HG03439 (cell line): ENCODE measurements around the gene AGMO.

Experiments used
- ATAC-seq: cut with Tn5 transposase; IDR thresholded peaks from one replicate; pipeline ENCODE4 v1.9.1; 2021; ENCODE audit warnings: mild to moderate bottlenecking, moderate library complexity; ENCODE audit not compliant: unreplicated experiment

Gene AGMO

DNA sequence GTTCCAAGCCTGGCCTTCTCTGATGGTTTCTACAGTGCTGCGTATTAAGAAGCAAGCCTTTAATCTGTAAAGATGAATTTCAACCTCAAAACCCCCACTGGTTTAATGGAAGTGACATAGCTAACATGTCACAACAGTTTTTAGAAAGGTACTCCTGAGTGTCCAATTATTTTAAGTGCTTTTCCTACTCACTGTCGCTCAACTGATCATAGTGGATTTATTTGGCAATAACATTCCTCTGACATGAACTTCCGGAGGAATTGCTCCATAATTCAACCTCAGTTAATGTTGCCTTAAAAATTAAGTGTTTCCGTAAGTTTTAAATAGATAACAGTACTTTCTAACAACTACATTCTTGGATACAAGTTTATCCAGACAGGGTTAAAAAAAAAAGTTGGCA lies 57.5 kb downstream of the AGMO start:
- ATAC-seq: no peak

DNA sequence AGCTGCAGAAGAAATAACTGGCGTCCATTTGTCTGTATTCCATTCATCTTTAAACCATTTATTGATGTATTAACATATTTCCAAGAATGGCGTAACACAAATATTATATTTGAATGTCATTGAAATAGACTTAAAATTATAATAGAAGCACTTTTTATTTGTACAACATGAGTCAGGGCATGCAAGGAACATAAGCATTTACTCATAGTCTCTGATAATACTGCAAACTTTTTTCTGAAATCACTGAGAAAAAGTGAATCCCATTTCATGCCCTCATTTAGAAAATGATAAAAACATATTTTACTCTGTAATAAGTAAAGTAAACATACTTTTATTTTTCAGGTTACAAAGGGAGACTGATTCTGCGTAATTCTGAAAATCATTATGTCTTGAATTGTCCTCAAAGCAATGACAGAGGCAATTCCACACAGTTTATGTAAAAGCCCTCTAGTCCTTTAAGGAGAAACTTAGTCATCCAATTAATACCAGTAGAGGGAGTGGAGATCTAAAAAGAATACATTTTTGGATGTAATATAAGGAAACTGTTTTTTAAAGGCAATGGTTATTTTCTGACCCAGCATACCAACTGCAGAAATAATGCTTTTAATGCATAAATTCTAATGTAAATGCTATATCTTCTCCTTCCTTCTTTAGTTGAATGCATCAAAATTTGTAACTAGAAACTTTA lies 58.1 kb downstream of the AGMO start:
- no peak for ATAC-seq

DNA sequence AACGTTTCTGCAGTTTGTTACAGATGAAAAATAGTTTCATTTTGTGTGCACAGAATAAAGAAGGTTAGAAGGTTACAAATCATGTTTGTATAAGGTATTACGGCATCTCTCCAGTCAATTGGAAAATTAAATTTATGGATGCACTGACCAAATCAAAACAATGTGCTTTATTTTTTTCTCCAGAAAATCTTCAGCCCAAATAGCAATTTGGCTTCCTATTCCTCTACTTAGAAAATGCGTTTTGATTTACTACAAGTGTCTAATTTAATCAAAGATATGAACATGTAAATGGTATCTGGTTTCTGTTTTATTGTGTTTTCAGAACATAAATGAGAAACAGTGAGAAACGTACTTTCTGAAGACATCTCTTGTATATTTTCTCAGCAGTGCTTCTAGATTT lies 63.4 kb downstream of the AGMO start:
- no peak for ATAC-seq

DNA sequence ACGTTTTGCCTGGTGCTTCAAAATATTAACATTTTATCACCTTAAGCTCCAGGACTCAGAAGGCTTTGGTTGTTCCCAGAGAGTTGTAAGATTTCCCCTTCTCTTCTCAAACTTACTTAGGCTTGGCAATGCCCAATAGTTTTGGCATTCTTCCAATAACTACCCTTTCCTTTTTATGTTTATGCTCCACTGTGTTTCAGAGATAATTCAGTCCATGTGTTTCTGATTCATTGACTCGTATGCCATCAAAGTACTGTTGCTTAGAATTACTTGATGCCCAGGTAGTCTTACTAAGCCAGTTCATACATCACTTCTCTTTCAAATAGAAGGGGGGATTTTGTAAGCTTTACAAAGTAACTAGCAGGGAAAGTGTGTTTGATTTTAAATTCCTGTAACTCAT lies 66.6 kb downstream of the AGMO start:
- ATAC-seq: no peak

DNA sequence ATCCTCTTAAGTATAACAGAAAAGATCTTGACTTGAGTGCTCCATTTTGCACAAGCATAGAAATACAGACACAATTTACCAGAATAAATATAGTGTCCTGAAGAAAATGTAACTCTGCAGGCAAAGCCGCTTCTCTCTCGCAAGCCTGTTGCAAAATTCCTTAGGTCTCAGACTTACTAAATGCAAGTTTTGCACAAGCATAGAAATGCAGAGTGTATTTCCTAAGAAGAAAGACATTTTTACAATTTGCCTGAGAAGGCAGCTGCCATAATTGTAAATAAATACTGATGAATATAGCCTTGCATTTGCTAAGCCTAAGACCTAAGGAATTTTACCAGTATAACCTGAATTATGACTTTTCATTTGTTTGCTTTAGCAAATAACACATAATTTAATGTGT lies 67.1 kb downstream of the AGMO start:
- ATAC-seq: no peak

DNA sequence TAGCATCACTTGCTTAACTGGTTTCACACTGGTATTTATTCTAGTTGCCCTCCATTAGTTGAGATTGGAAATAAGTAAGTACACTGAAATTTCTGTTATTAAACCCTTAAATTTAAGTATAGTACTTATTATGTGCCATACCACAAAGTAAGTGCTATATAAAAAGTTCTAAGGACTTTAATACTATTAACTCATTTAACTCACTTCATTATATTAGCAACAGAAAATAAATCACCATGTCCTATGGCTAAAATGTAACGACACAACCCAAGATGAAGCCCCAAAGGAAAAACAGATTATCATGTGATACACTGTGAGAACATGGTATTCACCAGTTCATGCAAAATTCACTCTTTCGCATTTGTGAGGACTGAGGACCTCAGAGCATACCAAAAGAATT lies 70.5 kb downstream of the AGMO start:
- ATAC-seq: no peak

DNA sequence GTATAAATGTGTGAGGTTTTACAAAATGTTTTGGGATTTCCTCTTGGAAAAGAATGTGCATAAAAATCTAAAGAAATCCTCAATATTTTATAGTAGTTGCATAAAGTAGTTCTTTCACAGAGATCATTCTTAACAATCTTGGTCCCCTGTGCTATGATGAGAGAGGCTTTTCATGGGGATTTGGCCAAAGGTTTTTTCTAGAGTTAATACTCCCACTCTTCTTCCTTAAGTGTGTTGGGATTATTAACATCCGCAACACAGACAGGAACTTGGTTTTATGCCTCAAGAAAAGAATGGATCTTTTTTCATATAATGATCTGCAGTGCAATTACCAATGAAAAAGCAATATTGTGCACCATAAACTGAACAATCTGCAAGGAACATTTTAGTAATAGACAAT lies 71.5 kb downstream of the AGMO start:
- ATAC-seq: no peak

DNA sequence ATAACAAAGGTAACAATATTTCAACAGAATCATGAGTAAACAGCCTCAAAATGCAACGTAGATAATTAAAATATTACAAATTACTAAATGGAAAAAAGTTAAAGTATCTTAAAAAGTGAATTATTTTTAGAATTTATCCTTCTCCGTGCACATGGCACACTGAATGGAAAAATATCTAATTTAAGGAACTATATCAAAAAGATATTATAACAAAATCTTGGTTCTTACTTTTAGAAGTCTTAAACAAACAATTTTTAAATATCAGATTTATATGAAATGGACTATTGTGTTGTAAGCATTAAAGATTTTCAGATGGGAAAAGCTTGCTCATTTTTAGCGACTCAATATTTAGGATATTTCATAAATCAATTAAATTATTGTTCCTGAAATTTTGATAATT lies 72.0 kb downstream of the AGMO start:
- ATAC-seq: no peak

DNA sequence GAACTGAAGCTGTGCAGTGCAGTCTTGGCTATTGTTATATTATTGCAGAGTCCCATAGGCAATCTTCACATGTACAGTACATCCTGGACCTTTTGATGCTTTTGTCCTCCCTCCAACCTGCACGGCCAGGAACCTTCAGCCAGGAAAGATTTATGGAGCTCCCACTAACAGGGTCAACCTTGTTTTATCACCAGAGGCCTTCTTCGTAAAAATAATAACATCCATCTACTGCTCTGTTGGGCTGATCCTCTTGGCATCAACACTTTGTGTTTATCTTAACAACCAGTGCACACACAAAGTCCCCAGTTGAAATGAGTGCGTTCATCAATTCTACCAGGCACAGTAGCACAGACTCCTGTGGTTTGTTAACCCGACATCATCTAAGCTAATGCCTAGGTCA lies 72.4 kb downstream of the AGMO start:
- no peak for ATAC-seq

DNA sequence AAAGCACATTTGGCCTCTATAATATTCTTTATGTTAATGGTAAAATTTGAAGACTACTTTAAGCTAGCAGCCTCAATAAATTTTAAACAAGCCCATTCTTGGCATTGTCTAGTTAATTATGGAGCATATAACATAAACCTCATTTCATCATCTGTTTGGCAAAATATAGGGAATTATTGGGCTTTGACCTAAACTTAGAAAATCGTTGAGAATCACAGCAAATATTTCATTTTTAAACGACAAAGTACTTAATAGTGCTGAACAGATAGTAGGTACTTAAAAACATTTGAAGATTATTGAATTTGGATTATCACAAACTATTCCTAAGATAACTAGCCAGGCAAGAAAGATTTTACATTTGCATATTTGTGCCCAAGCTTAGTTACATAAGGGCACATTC lies 73.4 kb downstream of the AGMO start:
- no peak for ATAC-seq

DNA sequence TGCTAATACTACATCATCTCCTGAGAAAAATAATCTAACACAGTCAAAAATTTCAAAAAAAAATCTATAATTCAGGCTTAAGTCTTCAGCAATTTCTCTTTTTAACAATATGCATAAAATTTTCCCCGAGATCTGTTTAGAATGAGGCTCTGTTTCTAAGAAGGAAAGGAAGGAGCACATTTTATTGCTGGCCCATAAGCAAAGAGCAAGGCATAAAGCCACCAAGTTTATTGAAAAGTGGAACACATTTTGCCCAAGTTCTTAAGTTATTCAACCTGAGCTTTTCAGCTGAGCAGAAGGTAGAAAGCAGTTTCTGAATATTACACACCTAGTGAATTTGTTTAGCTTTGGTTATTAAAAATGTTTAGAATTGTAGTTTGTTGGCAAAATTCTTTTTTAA lies 73.9 kb downstream of the AGMO start:
- ATAC-seq: no peak

DNA sequence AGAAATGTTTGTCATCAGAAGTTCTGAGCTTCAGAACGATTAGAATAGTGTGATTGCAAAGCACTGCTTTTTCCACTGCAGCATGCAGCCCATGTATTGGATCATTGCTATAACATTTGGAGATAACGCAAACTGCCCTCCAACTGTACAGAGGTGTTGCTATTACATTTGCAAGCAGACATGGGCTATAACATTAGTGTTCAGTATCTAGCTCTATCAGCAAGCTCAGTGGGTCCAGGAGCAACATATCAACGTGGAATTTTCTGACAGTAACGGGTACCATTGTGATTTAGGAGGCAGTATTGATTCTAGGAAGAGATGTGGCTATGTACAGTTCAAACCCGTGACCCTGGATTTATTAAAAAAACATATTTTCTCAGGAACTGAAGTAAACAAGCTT lies 75.8 kb downstream of the AGMO start:
- ATAC-seq: no peak

DNA sequence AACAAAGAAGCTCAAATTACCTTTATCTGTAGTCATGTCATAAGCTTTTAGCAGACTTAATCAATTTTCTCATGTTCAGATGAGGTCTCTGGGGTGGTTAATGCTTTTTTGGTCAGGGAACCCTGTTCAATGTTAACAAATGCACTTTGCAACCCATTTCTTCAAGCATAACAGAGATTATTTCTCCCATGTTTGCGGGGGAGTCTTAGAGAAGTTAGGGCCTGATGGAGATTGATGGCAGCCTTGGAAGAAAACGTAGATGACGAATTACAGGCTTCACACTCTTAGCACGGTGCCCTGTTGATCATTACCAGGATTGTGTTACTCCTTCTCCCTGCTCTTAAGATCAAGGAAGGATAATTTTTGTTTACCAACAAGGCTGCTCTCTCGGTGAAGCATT lies 76.4 kb downstream of the AGMO start:
- no peak for ATAC-seq

DNA sequence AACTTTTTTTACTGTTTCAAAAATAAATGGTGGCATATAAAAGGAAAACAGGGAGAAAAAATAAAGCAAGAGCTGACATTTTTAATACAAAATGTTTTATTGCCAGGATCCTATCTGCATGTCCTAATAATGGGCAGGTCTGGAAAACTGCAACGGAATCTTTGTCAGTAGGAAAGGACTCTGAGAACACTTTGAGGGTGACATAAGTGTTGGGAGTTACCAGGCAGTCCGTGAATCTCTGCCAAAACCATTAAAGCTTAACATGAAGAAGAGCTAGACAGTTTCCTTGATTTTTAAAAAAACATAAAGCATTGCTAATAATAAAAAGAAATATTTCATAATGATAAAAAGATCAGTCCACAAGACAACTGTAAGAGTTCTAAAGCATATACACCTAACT lies 80.7 kb downstream of the AGMO start:
- no peak for ATAC-seq

DNA sequence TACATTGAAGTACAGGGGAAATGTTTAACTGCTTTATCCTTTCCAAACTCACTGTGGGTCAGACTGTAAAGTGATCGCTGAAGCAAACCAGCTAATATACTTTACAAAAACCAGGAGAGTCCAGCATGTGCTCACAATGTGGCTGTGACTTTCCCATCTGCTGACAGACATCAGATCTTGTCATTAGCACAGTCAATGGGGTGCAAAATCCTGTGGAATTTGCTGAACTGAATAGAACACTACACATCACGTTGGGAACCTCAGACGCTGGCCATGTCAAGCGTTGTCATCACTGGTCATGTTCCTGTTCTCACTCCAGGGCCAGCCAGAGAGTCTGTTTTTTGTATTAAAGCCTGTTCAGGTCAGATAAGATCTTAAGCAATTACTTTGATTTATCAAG lies 83.4 kb downstream of the AGMO start:
- ATAC-seq: no peak

DNA sequence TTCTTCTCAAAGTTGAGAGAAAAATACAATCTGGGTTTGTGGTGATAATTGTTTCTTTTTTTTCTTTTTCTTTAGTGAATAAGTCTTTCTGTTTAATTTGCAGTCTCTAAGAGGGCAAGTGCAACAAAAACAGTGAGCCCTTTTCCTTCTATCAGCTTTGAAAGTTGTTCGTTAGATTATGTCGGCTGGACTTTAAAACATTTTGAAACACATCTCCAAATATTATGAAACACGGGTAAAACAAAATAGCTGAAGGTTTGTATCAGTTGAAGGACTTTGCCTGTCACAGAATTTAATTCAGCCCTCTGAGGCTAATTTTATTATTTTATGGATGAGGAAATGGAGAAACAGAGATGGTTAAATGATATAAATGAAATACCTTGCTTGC lies 85.3 kb downstream of the AGMO start:
- ATAC-seq: no peak

DNA sequence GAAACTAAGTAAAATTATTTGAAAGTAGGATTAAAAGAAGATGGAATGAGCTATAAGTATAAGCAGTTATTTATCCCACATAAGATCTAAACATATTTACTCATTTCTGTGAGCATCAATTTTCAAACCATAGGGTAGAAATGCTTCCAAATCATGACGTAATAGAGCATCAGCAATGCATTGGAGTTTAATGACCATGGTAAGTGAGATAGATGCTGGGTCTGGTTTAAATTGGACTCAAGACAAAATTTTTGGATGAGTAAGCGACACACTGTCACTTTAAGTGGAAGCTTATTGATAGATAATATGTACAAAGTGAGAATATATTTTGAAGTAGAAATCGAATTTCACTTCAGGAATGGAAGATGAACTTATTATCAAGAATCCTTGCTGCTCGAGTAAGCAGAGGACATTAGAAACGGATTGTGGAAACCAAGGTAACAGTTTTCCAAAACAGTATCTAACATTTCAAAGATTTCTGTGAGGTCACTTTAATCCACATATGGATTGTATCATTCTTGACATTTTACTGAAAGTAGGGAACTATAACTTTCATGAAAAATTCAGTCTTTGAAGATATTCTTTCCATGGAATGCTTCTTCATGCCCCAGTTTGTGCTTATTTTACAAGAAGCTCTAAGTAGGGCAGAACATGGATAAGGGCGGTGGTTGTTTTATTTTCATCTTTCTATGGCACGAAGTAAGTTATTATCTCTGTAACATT lies 85.8 kb downstream of the AGMO start:
- no peak for ATAC-seq

DNA sequence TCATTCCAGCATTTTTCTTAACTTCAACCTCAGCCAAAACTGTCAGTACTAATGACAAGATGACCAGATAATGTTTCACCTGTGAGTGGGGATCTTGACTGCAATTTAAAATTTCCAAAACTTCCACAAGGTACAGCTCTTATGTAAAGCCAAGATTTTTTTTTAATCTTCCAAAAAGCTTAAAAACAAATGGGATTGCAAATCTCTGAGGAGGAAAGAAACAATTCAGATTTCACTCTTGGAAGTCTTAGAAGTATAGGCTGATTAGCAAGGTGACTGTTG lies 90.2 kb downstream of the AGMO start:
- ATAC-seq: no peak

DNA sequence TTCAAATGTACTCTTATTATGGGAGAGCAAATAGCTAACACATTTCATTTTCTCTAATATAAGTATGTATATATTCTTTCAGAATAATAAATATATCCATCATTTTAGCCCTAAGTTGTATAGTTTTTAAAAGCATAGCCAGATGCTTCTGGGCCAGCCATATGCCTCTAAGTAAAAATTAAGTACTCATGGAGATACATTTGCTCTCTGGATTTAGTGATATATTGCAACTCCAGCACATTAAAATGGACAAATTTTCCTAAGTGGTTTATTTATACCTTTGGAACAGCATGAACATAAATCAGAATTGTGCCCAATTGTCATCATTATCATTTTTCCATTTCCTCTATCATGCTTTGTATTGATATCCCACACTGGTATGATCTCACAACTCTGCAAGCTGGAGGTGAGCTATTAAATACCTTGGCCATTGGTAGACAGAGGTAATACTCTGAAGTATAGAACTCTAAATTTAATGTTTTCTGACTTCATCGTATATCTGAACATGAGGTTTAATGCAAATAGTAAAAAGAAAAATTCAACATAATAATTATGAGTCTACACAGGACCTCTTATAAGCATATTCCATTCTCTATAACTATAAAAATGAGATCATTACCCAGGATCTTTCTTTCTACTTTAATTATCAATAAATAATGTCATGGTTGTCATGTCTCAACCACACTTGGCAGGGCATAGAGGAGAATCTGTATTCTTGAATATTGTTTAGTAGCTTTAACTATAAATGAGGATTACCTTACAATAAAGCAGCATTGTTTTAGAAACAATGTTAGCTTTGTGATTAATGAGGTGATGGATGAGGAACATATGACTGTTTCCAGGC lies 90.8 kb downstream of the AGMO start:
- no peak for ATAC-seq

DNA sequence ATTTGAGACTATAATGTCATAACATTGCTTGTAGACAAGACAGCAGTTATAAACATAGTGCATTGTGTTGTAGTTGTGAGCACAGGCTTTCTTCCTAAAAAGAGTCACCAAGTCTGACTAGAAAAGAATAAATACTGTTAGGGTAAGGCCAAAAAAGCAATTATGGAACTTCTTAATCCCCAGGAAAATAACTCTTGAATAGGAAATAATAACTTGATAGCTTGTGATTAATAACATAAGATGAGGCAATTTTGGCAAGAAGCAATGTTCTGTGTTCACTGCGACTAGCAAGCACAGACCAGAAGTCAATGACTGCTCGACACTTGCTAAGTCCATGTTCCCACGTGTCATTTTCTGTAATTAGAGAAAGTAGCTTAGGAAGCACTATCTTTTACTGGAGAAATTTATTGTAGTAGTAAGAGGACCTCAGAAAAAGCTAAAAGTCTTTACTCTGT lies 97.1 kb downstream of the AGMO start:
- ATAC-seq: no peak

DNA sequence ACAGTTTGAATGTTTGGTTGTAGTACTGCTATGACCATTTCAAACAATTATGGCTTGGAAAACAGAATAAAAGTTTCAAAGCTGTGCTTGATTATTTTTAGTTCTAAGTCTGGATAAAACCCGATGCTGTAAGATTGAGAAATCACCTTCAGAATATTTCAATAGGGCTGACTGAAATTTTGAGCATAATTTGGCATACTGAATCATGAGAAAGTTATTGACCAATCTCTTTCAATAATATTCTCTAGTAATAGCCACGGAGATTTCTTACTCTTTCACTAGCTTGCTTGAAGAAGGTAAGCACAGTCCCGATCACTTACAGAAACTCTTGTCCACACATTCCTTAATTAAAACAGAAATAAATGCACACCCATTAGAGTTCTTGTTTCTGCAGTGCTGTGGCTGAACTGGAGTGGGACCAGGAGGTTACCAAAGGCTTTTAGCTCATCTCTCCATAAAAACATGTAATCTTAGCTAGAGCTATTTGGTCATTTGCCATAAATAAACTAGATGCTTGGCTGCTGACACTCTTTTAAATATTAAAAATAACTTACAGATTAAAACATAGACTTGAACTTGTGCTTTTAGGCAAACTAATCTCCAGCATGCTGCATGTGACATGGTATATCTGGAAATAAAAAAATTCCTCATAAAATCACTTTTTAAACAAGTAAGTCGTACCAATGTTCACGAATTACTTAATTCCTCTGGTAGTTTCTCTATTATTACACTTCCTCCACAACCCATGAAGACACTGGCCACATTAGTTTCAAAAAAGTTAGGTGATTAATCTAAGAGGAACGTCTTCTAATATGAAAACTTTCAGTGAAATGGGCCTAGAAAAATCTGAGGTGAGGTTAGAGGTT lies 97.8 kb downstream of the AGMO start:
- ATAC-seq: no peak
